ENCODE results near the gene FCHSD2. TPM values are rescaled to one million over a fixed set of nuclear protein-coding genes. Genes with fewer than 3 reads are reported as not detected.

Gene FCHSD2
- total and polyA plus RNA-seq, 7 donors: 5.7 to 18.5 (median 9.7) TPM

DNA sequence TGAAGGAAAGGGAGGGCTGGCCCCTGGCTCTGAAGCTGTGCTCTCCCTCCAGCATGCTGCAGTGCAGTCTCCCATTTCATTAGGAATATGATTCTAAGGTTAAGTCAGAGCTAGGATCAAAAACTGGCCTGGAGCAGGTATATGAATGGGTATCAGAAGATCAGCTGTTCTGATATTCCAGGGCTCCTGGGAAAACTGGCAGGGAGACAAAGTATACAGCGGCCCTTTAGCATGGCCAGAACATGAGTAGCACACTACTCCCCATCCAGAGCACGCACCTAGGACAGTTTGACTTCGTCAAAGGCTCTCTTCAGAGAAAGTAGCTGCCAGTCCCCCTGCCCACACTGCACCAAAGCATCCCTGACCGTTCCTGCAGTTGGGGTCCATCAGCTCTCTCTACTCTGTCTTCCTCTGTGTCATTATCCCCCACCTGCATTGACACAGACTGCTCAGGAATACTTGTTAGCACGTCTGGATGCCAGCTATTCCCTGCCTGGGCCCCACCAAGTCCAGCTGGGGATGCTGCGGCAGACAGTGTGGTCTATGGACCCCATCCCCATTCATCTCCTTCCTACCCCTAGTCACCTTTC lies 4.0 kb upstream of the FCHSD2 start:
- 84 to 88% (median 86%) methylated on average over 6 of the region's 6 CpGs for whole genome bisulfite sequencing, 3 donors
- TF ChIP-seq, protein P1, sequence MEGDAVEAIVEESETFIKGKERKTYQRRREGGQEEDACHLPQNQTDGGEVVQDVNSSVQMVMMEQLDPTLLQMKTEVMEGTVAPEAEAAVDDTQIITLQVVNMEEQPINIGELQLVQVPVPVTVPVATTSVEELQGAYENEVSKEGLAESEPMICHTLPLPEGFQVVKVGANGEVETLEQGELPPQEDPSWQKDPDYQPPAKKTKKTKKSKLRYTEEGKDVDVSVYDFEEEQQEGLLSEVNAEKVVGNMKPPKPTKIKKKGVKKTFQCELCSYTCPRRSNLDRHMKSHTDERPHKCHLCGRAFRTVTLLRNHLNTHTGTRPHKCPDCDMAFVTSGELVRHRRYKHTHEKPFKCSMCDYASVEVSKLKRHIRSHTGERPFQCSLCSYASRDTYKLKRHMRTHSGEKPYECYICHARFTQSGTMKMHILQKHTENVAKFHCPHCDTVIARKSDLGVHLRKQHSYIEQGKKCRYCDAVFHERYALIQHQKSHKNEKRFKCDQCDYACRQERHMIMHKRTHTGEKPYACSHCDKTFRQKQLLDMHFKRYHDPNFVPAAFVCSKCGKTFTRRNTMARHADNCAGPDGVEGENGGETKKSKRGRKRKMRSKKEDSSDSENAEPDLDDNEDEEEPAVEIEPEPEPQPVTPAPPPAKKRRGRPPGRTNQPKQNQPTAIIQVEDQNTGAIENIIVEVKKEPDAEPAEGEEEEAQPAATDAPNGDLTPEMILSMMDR (IDR thresholded peaks at IDR 0.05): no peak
- H3K4me3 ChIP-seq: no peak overlapping the region
- H3K4me1 ChIP-seq: peaks cover 36% of the 10 kb centered on the region
- no peaks in the 10 kb centered on the region for H3K27me3 ChIP-seq (ENCODE audit: insufficient read depth in 3 of 3, low read length in 2 of 3)
- H3K9me3 ChIP-seq: no peaks in the 10 kb centered on the region
- intact Hi-C loops (cut with DNase I): loop anchor here in 1 of 2 donors (5.0 kb wide), 1 partner anchor 36 kb away; no protein-coding TSS in a partner anchor
- H3K36me3 ChIP-seq (ENCODE audit: insufficient read depth in 1 of 2, low read depth in 1 of 2): no peaks in the 10 kb centered on the region
- ATAC-seq (no peak), DNase-seq (no peak)
- H3K27ac ChIP-seq: peak overlapping the region; percentile 83

DNA sequence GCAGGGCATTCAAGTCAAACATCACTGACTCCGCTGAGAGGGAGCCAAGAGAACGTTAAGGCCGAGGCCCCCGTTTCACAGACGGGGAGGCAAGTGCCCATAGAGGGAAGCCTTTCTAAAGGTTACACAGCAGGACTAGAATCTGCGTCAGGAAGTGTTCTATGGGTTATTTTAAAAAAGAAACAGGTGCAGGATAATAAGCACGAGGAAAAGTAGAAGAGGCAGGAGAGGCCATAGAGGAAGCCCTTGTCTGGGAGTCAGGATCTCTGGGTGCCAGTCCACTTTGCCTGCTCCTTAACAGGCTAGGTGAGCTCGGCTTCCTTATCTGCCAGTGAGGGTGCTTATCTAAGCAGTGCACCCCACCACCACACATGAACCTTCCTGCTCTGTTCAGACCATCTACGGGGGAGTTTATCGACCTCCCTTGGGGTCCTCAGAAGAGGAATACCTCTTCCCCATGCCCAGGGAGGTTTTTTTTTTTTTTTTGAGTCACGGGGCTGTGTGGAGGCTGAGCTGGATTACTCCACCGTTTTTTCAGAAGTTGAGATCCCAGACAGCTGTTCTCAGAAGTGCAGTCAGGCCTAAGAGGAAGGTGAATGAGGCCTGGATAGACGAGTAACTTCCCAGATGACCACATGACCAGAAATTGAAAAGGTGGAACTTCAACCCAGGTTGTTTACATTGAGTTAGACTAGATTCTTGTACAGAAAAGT lies 1.2 kb upstream of the FCHSD2 start:
- no peak for DNase-seq
- Histone ChIP-seq H3K27me3 (ENCODE audit: insufficient read depth in 3 of 3, low read length in 2 of 3) (no peaks in the 10 kb centered on the region), H3K4me3 (peak overlapping the region; percentile 78), H3K4me1 (peaks cover 27% of the 10 kb centered on the region), H3K9me3 (no peaks in the 10 kb centered on the region), H3K27ac (peak overlapping the region; percentile 95), H3K36me3 (ENCODE audit: insufficient read depth in 1 of 2, low read depth in 1 of 2) (peaks cover 0 to 5% of the 10 kb centered on the region in 2 donors)
- intact Hi-C loops (cut with DNase I): loop anchor here in 1 of 2 donors (5.0 kb wide), 1 partner anchor 34 kb away; no protein-coding TSS in a partner anchor
- TF ChIP-seq, protein P1 (IDR thresholded peaks at IDR 0.05): no peak
- 11 to 16% (median 15%) methylated on average over 13 of the region's 13 CpGs for WGBS, 3 donors
- peak in 2 of 4 donors; percentile 2 to 6 for ATAC-seq

DNA sequence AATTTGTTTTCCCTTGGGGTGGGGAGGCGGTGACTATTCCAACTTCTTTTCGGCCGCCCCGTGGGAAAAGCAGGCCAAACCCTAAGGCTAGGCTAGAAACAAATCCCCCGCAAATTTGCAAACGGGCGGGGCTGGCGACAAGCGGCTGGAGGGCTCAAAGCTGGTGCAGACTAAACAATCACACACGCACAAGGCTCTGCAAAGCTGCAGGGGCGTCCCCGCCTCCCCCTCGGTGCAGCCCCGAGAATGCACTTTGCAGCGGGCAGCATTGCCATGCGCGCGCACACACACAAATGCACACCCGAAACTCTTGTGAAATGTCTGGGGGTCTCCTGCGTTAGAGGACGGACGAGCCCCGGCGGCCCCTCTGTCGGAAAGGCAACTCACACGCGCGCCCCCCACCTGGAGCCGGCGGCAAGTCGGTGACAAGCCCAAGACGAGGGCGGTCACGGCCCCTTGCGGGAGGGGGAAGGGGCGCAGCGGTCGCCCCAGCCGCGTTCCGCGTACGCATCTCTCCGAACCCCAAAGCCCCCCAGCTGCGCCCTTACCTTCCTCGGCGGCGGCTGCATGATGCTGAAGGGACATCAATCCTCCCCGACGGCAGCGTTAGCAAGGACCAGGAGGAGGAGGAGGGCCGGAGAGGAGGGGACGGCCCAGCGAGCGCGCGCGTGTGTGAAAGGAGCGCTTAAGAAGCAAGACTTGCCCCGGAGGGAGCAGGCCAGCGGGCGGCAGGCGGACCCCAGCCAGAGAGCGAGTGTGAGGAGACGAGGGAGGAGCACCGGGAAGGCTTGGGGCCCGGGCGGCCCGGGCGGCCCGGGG lies 600 bp downstream of the FCHSD2 start:
- 1% methylated on average over 56 to 71 of the region's 71 CpGs for WGBS, 3 donors
- intact Hi-C loops (cut with DNase I): loop anchor here in 1 of 2 donors (5.0 kb wide), 1 partner anchor 36 kb away; no protein-coding TSS in a partner anchor

DNA sequence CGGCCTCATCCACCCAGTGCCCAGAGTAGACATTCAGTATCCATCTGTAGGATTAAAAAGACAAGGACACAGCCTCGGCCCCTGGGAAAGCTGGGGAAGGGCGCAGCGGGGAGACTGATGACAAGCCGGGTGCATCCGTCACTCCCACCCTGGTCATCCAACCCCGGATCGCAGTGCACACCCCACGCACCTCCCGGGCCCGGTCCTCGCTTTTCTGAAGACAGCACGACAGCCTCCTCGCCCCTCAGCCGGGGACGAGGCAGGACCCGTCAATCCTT lies 1.1 kb downstream of the FCHSD2 start:
- H3K4me3 ChIP-seq: peak overlapping the region; percentile 78
- 6 to 22% (median 8%) methylated on average over 17 of the region's 17 CpGs for WGBS, 3 donors
- ATAC-seq (no peak), DNase-seq (peak; percentile 38 to 65)
- H3K4me1 ChIP-seq: peaks cover 18% of the 10 kb centered on the region
- TF ChIP-seq, protein P1 (IDR thresholded peaks at IDR 0.05): no peak
- peak overlapping the region; percentile 95 for H3K27ac ChIP-seq
- intact Hi-C loops (cut with DNase I): loop anchor here in 1 of 2 donors (5.0 kb wide), 1 partner anchor 36 kb away; no protein-coding TSS in a partner anchor
- H3K36me3 ChIP-seq (ENCODE audit: insufficient read depth in 1 of 2, low read depth in 1 of 2): peaks cover 0 to 16% of the 10 kb centered on the region in 2 donors
- no peaks in the 10 kb centered on the region for H3K9me3 ChIP-seq
- no peaks in the 10 kb centered on the region for H3K27me3 ChIP-seq (ENCODE audit: insufficient read depth in 3 of 3, low read length in 2 of 3)

More for the DNA sequence above, 600 bp downstream of the FCHSD2 start:
- no peaks in the 10 kb centered on the region for H3K9me3 ChIP-seq
- peaks cover 18% of the 10 kb centered on the region for H3K4me1 ChIP-seq
- peaks cover 0 to 12% of the 10 kb centered on the region in 2 donors for H3K36me3 ChIP-seq (ENCODE audit: insufficient read depth in 1 of 2, low read depth in 1 of 2)
- DNase-seq (peak; percentile 80 to 87), ATAC-seq (peak; percentile 22 to 39 (median 32))
- TF ChIP-seq, protein P1 (IDR thresholded peaks at IDR 0.05): no peak
- no peaks in the 10 kb centered on the region for H3K27me3 ChIP-seq (ENCODE audit: insufficient read depth in 3 of 3, low read length in 2 of 3)
- H3K27ac ChIP-seq: peak overlapping the region; percentile 95
- H3K4me3 ChIP-seq: peak overlapping the region; percentile 78
